Esophagus squamous epithelium (tissue), 5 donors: ENCODE results near the gene PTCD3. TPM values are rescaled to one million over a fixed set of nuclear protein-coding genes. Genes with fewer than 3 reads are reported as not detected.
A peak's percentile ranks its signal among the peaks of the same experiment; 100 is the strongest.

ENCODE experiments used
- DNase-seq: peaks from one replicate; lab custom pipeline; 2025; lab: John Stamatoyannopoulos, UW
- H3K27ac ChIP-seq, 4 donors: fragments of 200-600 bp; sonication (generic); one replicate each; pipeline ENCODE4 v1.5.1; 2016 to 2019; ENCODE audit warnings: mild to moderate bottlenecking in 1 of 4
- H3K27me3 ChIP-seq, 4 donors: fragments of 200-600 bp; sonication (generic); 1 replicate in 3 of 4; 2 replicates in 1 of 4; pipeline versions ENCODE4 v1.5.1 to v1.6.0; 2017 to 2021; ENCODE audit warnings: antibody characterized with exemption in 1 of 4
- H3K36me3 ChIP-seq, 3 donors: fragments of 200-600 bp; sonication (generic); one replicate each; pipeline ENCODE4 v1.5.1; 2016 to 2019
- H3K4me1 ChIP-seq, 3 donors: fragments of 200-600 bp; sonication (generic); one replicate each; pipeline ENCODE4 v1.5.1; 2017 to 2019
- H3K4me3 ChIP-seq, 4 donors: fragments of 200-600 bp; sonication (generic); 1 replicate in 3 of 4; 2 replicates in 1 of 4; pipeline ENCODE4 v1.5.1; 2016 to 2019; ENCODE audit warnings: mild to moderate bottlenecking in 2 of 4, moderate library complexity in 1 of 4
- H3K9me3 ChIP-seq, 3 donors: fragments of 200-600 bp; sonication (generic); one replicate each; pipeline ENCODE4 v1.5.1; 2016 to 2019
- CTCF ChIP-seq, 6 experiments: fragments of 450-650 bp in 4 of 6; fragments of 200-600 bp in 2 of 6; sonication (generic) in 2 of 6; IDR thresholded peaks; one replicate each; pipeline ENCODE4 v1.5.1; 2016 to 2019; ENCODE audit warnings: antibody characterized with exemption in 6 of 6, mild to moderate bottlenecking in 4 of 6, moderate library complexity in 4 of 6
- POLR2A ChIP-seq, 4 donors: fragments of 450-650 bp; IDR thresholded peaks; one replicate each; pipeline ENCODE4 v1.6.1; 2017; ENCODE audit warnings: antibody characterized with exemption in 4 of 4, mild to moderate bottlenecking in 4 of 4, moderate library complexity in 3 of 4
- WGBS, 2 donors: methylation state at CpG; one replicate each; pipeline ENCODE4 v1.1.5; 2018; 5-methylcytosine and 5-hydroxymethylcytosine counted together
- intact Hi-C: fragments of 100-400 bp; cut with DNase I; formaldehyde crosslinking; loops from one replicate; pipeline ENCODE4 v1.15.0; 2022
- total RNA-seq, 4 donors: library from RNA; depleted of rRNA; stranded (reverse); fragments of >200 nt; gene quantifications; one replicate each; pipeline ENCODE4 v1.1.0, GENCODE V29; 2016
- donor health status: DM: yes; HTN: yes; CAD: no.

The PTCD3 gene
- total RNA-seq, 4 donors from 2014 or later, result 16.7 to 63.9 (median 53.1) TPM

- H3K36me3 ChIP-seq, result peaks cover 7 to 94% (median 16%) of the 10 kb centered on the region in 3 donors
- WGBS, 2 donors, result 84 to 95% methylated on average over 6 to 7 of the region's 8 CpGs
- peaks cover 7 to 27% (median 9%) of the 10 kb centered on the region in 3 donors for H3K4me1 ChIP-seq
- H3K27me3 ChIP-seq, result no peaks in the 10 kb centered on the region
- intact Hi-C loops, result no loop called here
- no peak overlapping the region for H3K4me3 ChIP-seq
- TF ChIP-seq CTCF (IDR thresholded peaks at IDR 0.05) (no peak), POLR2A (IDR thresholded peaks at IDR 0.05) (no peak)
- no peaks in the 10 kb centered on the region for H3K9me3 ChIP-seq
- no peak overlapping the region for H3K27ac ChIP-seq
- DNase-seq, result no peak
Measured at GRCh38 chr2:86069091-86069685, 36.8 kb upstream of the PTCD3 start.

GRCh38 chr2:86069783-86070339, 36.2 kb upstream of the PTCD3 start:
- no peaks in the 10 kb centered on the region for H3K9me3 ChIP-seq
- H3K36me3 ChIP-seq, result peaks cover 7 to 94% (median 20%) of the 10 kb centered on the region in 3 donors
- H3K27me3 ChIP-seq, result no peaks in the 10 kb centered on the region
- H3K27ac ChIP-seq, result no peak overlapping the region
- DNase-seq, result no peak
- intact Hi-C loops, result loop anchor here (10.0 kb wide), 1 partner anchor 185 kb away; the partner anchor contains the start of gene ST3GAL5
- no peak overlapping the region for H3K4me3 ChIP-seq
- H3K4me1 ChIP-seq, result peaks cover 7 to 27% (median 9%) of the 10 kb centered on the region in 3 donors
- WGBS, 2 donors, result 87 to 91% methylated on average over 7 to 12 of the region's 16 CpGs
- TF ChIP-seq CTCF (IDR thresholded peaks at IDR 0.05) (no peak), POLR2A (IDR thresholded peaks at IDR 0.05) (no peak)

- DNase-seq, result no peak
- no peak for TF ChIP-seq CTCF (IDR thresholded peaks at IDR 0.05)
- TF ChIP-seq POLR2A (IDR thresholded peaks at IDR 0.05), result no peak
- Histone ChIP-seq H3K9me3 (no peaks in the 10 kb centered on the region), H3K4me1 (peaks cover 7 to 25% (median 9%) of the 10 kb centered on the region in 3 donors), H3K27ac (no peak overlapping the region), H3K36me3 (peaks cover 7 to 94% (median 22%) of the 10 kb centered on the region in 3 donors), H3K4me3 (no peak overlapping the region), H3K27me3 (no peaks in the 10 kb centered on the region)
- 78 to 85% methylated on average over 2 of the region's 2 CpGs for WGBS, 2 donors
- intact Hi-C loops, result loop anchor here (10.0 kb wide), 1 partner anchor 186 kb away; the partner anchor contains the start of gene ST3GAL5
Measured at GRCh38 chr2:86070868-86071267, 35.2 kb upstream of the PTCD3 start.

- WGBS, 2 donors, result 0 to 30% methylated on average over 5 to 6 of the region's 9 CpGs
- Histone ChIP-seq H3K4me3 (no peak overlapping the region), H3K9me3 (no peaks in the 10 kb centered on the region), H3K27ac (peak overlapping the region; percentile 12 to 75 (median 44)), H3K36me3 (peaks cover 12 to 94% (median 32%) of the 10 kb centered on the region in 3 donors), H3K4me1 (peaks cover 7 to 23% (median 9%) of the 10 kb centered on the region in 3 donors), H3K27me3 (no peaks in the 10 kb centered on the region)
- no peak for DNase-seq
- intact Hi-C loops, result loop anchor here (10.0 kb wide), 1 partner anchor 188 kb away; the partner anchor contains the start of gene ST3GAL5
- TF ChIP-seq CTCF (IDR thresholded peaks at IDR 0.05) (no peak), POLR2A (IDR thresholded peaks at IDR 0.05) (no peak)
Measured at GRCh38 chr2:86072271-86072858, 33.7 kb upstream of the PTCD3 start.

- Histone ChIP-seq H3K4me3 (no peak overlapping the region), H3K27me3 (no peaks in the 10 kb centered on the region), H3K4me1 (peaks cover 7 to 22% (median 9%) of the 10 kb centered on the region in 3 donors), H3K36me3 (peaks cover 18 to 94% (median 38%) of the 10 kb centered on the region in 3 donors), H3K9me3 (no peaks in the 10 kb centered on the region), H3K27ac (no peak overlapping the region)
- no peak for TF ChIP-seq CTCF (IDR thresholded peaks at IDR 0.05)
- no peak for TF ChIP-seq POLR2A (IDR thresholded peaks at IDR 0.05)
- no peak for DNase-seq
- intact Hi-C loops, result loop anchor here (10.0 kb wide), 1 partner anchor 188 kb away; the partner anchor contains the start of gene ST3GAL5
- 77 to 86% methylated on average over 1 of the region's 1 CpG for WGBS, 2 donors
Measured at GRCh38 chr2:86073225-86073624, 32.8 kb upstream of the PTCD3 start.
